Caco-2 (cell line): ENCODE measurements around the gene CIZ1. TPM values are rescaled to one million over a fixed set of nuclear protein-coding genes. Genes with fewer than 3 reads are reported as not detected.
A peak's percentile ranks its signal among the peaks of the same experiment; 100 is the strongest.

ENCODE experiments used
- BruUV-seq: library from RNA; stranded (reverse); fragments of 400-500 nt; replicated peaks from 2 replicates; lab custom pipeline; 2021; lab: Mats Ljungman, UMichigan
- CTCF ChIA-PET: fragments of 300-600 bp; sonication (Branson Sonifier 250); formaldehyde crosslinking; loops from one replicate; lab custom pipeline; 2022; ENCODE audit warnings: antibody characterized with exemption; lab: Charles Lee
- POLR2A ChIA-PET: fragments of 300-600 bp; sonication (Branson Sonifier 250); formaldehyde crosslinking; loops from one replicate; lab custom pipeline; 2022; ENCODE audit warnings: antibody characterized with exemption; lab: Charles Lee
- DNase-seq, 2 experiments: peaks; one replicate each; pipeline versions ENCODE4 v3.0.0 to v3.0.0-alpha.2; 2020 to 2022
- H3K27me3 ChIP-seq: replicated peaks from 2 replicates; pipeline ENCODE4 v1.6.0; 2011; ENCODE audit warnings: low read length; ENCODE audit not compliant: control insufficient read depth, insufficient read depth
- H3K36me3 ChIP-seq: 2 replicates; pipeline ENCODE4 v1.5.1; 2011; ENCODE audit warnings: low read length; ENCODE audit not compliant: control insufficient read depth, insufficient read depth
- H3K4me1 ChIP-seq: fragments of 250-450 bp; sonication (Bioruptor Pico); 2 replicates; pipeline ENCODE4 v1.5.1; 2020; ENCODE audit warnings: mild to moderate bottlenecking
- H3K4me3 ChIP-seq: 2 replicates; pipeline ENCODE4 v1.5.1; 2011; ENCODE audit warnings: low read depth, mild to moderate bottlenecking, control low read depth, low read length
- H3K9me3 ChIP-seq: fragments of 250-450 bp; sonication (Bioruptor Pico); 2 replicates; pipeline ENCODE4 v1.5.1; 2020; ENCODE audit warnings: mild to moderate bottlenecking, moderate library complexity
- H3K27ac Mint-ChIP-seq: one replicate; pipeline ENCODE4 v1.8.0; 2022; ENCODE audit warnings: mixed read lengths; ENCODE audit not compliant: unreplicated experiment
- H3K27me3 Mint-ChIP-seq: one replicate; pipeline ENCODE4 v1.8.0; 2022; ENCODE audit warnings: mixed read lengths; ENCODE audit not compliant: insufficient read depth, unreplicated experiment
- H3K36me3 Mint-ChIP-seq: one replicate; pipeline ENCODE4 v1.8.0; 2022; ENCODE audit warnings: mild to moderate bottlenecking, mixed read lengths; ENCODE audit not compliant: insufficient read depth, unreplicated experiment
- H3K4me1 Mint-ChIP-seq: one replicate; pipeline ENCODE4 v1.8.0; 2022; ENCODE audit warnings: low read depth, mixed read lengths; ENCODE audit not compliant: unreplicated experiment
- H3K4me3 Mint-ChIP-seq: one replicate; pipeline ENCODE4 v1.8.0; 2022; ENCODE audit warnings: mild to moderate bottlenecking, moderate library complexity, mixed read lengths; ENCODE audit not compliant: unreplicated experiment
- H3K9me3 Mint-ChIP-seq: one replicate; pipeline ENCODE4 v1.8.0; 2022; ENCODE audit warnings: mixed read lengths; ENCODE audit not compliant: unreplicated experiment
- intact Hi-C: fragments of 100-400 bp; cut with micrococcal nuclease; formaldehyde crosslinking; loops from one replicate; pipeline ENCODE4 v1.10.0; 2022; ENCODE audit not compliant: unreplicated experiment
- total RNA-seq: library from RNA; stranded (reverse); gene quantifications from 2 replicates; pipeline ENCODE4 v1.2.3, GENCODE V29; 2022
- TF ChIP-seq, protein P1 (sequence below), 2 experiments: fragments of 200-600 bp in 1 of 2; IDR thresholded peaks; 1 replicate in 1 of 2; 2 replicates in 1 of 2; pipeline versions ENCODE4 v1.5.1 to v1.8.0; 2011 to 2022; ENCODE audit warnings: antibody characterized with exemption in 1 of 2, control low read depth in 1 of 2, inconsistent platforms in 1 of 2, low read depth in 1 of 2, low read length in 1 of 2, mild to moderate bottlenecking in 1 of 2, moderate library complexity in 1 of 2; ENCODE audit not compliant: insufficient read depth in 1 of 2, severe bottlenecking in 1 of 2, unreplicated experiment in 1 of 2

CIZ1 gene
- total RNA-seq, 1 experiment from 2014 or later, result 187 TPM

- H3K36me3 Mint-ChIP-seq, result peaks cover 6% of the 10 kb centered on the region
- H3K27ac Mint-ChIP-seq, result peak overlapping the region; percentile 87
- Histone ChIP-seq H3K4me3 (peak overlapping the region; percentile 44), H3K27me3 (no peaks in the 10 kb centered on the region), H3K36me3 (no peaks in the 10 kb centered on the region), H3K4me1 (peaks cover 8% of the 10 kb centered on the region), H3K9me3 (no peaks in the 10 kb centered on the region)
- peak; percentile 98 to 99 for DNase-seq
- ChIA-PET POLR2A (interaction anchor here (0.6 to 1.0 kb wide), 5 partner anchors 26 to 417 kb away, joined by 3 to 7 read pairs (median 4); partner anchors contain the start of genes GOLGA2 and SWI5), CTCF (interaction anchor here (0.5 to 1.1 kb wide), 12 partner anchors 12 to 201 kb away, joined by 3 to 9 read pairs (median 4); no protein-coding TSS in a partner anchor)
- intact Hi-C loops, result loop anchor here (1.0 kb wide), 4 partner anchors 15 to 58 kb away; partner anchors contain the start of genes DNM1, GOLGA2 and SWI5
- TF ChIP-seq, protein P1, sequence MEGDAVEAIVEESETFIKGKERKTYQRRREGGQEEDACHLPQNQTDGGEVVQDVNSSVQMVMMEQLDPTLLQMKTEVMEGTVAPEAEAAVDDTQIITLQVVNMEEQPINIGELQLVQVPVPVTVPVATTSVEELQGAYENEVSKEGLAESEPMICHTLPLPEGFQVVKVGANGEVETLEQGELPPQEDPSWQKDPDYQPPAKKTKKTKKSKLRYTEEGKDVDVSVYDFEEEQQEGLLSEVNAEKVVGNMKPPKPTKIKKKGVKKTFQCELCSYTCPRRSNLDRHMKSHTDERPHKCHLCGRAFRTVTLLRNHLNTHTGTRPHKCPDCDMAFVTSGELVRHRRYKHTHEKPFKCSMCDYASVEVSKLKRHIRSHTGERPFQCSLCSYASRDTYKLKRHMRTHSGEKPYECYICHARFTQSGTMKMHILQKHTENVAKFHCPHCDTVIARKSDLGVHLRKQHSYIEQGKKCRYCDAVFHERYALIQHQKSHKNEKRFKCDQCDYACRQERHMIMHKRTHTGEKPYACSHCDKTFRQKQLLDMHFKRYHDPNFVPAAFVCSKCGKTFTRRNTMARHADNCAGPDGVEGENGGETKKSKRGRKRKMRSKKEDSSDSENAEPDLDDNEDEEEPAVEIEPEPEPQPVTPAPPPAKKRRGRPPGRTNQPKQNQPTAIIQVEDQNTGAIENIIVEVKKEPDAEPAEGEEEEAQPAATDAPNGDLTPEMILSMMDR (IDR thresholded peaks at IDR 0.05; ENCODE audit: insufficient read depth in 1 of 2, low read depth in 1 of 2, low read length in 1 of 2, severe bottlenecking in 1 of 2, unreplicated experiment in 1 of 2), result no peak
- H3K9me3 Mint-ChIP-seq, result no peaks in the 10 kb centered on the region
- peak overlapping the region; percentile 86 for H3K4me3 Mint-ChIP-seq
- no TSS peak for BruUV-seq
- H3K4me1 Mint-ChIP-seq, result peaks cover 12% of the 10 kb centered on the region
- H3K27me3 Mint-ChIP-seq, result peaks cover 3% of the 10 kb centered on the region
These were observed 27.4 kb upstream of the CIZ1 start for GRCh38 chr9:128218518-128219389.

- peak overlapping the region; percentile 87 for H3K27ac Mint-ChIP-seq
- TF ChIP-seq, protein P1 (IDR thresholded peaks at IDR 0.05; ENCODE audit: insufficient read depth in 1 of 2, low read depth in 1 of 2, low read length in 1 of 2, severe bottlenecking in 1 of 2, unreplicated experiment in 1 of 2), result no peak
- CTCF ChIA-PET, result interaction anchor here (0.6 to 1.1 kb wide), 9 partner anchors 14 to 202 kb away, joined by 3 to 9 read pairs (median 5); no protein-coding TSS in a partner anchor
- BruUV-seq, result no TSS peak
- Histone ChIP-seq H3K27me3 (no peaks in the 10 kb centered on the region), H3K9me3 (no peaks in the 10 kb centered on the region), H3K4me1 (peaks cover 8% of the 10 kb centered on the region), H3K36me3 (no peaks in the 10 kb centered on the region), H3K4me3 (peak overlapping the region; percentile 44)
- POLR2A ChIA-PET, result interaction anchor here (0.6 to 1.0 kb wide), 5 partner anchors 25 to 418 kb away, joined by 3 to 7 read pairs (median 4); partner anchors contain the start of genes GOLGA2 and SWI5
- DNase-seq, result peak in 1 of 2 experiments; percentile 23
- peaks cover 6% of the 10 kb centered on the region for H3K36me3 Mint-ChIP-seq
- H3K27me3 Mint-ChIP-seq, result peaks cover 3% of the 10 kb centered on the region
- intact Hi-C loops, result loop anchor here (1.0 kb wide), 4 partner anchors 15 to 58 kb away; partner anchors contain the start of genes DNM1, GOLGA2 and SWI5
- peaks cover 12% of the 10 kb centered on the region for H3K4me1 Mint-ChIP-seq
- H3K4me3 Mint-ChIP-seq, result peak overlapping the region; percentile 86
- no peaks in the 10 kb centered on the region for H3K9me3 Mint-ChIP-seq
These were observed 26.8 kb upstream of the CIZ1 start for GRCh38 chr9:128218172-128218517.

GRCh38 chr9:128216781-128217553, 25.6 kb upstream of the CIZ1 start:
- Mint-ChIP-seq H3K4me3 (no peak overlapping the region), H3K27ac (no peak overlapping the region), H3K4me1 (peaks cover 12% of the 10 kb centered on the region), H3K27me3 (peaks cover 3% of the 10 kb centered on the region), H3K36me3 (peaks cover 6% of the 10 kb centered on the region), H3K9me3 (no peaks in the 10 kb centered on the region)
- intact Hi-C loops, result no loop called here
- H3K27me3 ChIP-seq, result no peaks in the 10 kb centered on the region
- no peaks in the 10 kb centered on the region for H3K9me3 ChIP-seq
- H3K4me1 ChIP-seq, result peaks cover 10% of the 10 kb centered on the region
- TF ChIP-seq, protein P1 (IDR thresholded peaks at IDR 0.05; ENCODE audit: insufficient read depth in 1 of 2, low read depth in 1 of 2, low read length in 1 of 2, severe bottlenecking in 1 of 2, unreplicated experiment in 1 of 2), result no peak
- ChIA-PET CTCF (no interaction called here), POLR2A (no interaction called here)
- no peak overlapping the region for H3K4me3 ChIP-seq
- no TSS peak for BruUV-seq
- no peaks in the 10 kb centered on the region for H3K36me3 ChIP-seq
- DNase-seq, result no peak
